Measurements from ENCODE around the gene CD38. TPM values are rescaled to one million over a fixed set of nuclear protein-coding genes. Genes with fewer than 3 reads are reported as not detected.
"Not testable (repeated sequence)": the region's sequence is repeated elsewhere in the genome, so short reads cannot be mapped to it uniquely, and the experiment has no call there.

CD38 gene
- total and polyA plus RNA-seq, 8 donors: 0.99 to 38.4 (median 1.7) TPM

DNA sequence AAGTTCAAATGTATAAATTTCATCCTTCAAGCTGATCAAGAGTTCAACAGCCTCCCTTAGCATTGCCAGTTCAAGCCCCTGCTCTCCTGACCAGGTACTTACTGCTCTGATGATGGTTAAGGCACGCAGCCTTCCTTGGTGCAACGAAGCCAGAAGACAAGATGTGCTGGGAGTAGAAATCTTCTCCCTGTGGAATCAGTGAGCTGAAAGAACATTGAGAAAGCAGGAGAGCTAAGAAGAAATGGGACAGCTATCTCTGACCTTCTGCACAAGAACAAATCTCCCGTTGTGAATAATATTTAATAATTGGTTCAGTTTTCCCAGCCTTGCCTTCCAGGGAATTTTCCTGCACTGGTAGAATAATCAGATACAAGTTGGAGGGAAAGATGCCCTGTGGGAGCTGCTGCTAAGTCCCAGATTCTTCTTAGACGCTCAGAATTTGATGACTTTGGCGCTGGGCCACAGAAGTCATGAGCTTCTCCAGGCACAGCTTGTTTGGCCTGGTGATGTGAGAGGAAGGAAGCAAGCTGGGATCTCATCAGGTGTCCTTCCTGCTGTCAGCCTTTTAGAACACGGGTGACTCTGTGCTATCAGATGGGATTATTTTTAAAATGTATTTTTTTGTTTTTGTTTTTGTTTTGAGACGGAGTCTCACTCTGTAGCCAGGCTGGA is 77.8 kb downstream of the CD38 start:
- H3K4me3 ChIP-seq: no peak overlapping the region
- intact Hi-C loops (cut with DNase I): no loop called here
- no peaks in the 10 kb centered on the region for H3K36me3 ChIP-seq
- ATAC-seq (no peak), DNase-seq (peak in 2 of 4 donors; percentile 10 to 28)
- TF ChIP-seq, protein P1, sequence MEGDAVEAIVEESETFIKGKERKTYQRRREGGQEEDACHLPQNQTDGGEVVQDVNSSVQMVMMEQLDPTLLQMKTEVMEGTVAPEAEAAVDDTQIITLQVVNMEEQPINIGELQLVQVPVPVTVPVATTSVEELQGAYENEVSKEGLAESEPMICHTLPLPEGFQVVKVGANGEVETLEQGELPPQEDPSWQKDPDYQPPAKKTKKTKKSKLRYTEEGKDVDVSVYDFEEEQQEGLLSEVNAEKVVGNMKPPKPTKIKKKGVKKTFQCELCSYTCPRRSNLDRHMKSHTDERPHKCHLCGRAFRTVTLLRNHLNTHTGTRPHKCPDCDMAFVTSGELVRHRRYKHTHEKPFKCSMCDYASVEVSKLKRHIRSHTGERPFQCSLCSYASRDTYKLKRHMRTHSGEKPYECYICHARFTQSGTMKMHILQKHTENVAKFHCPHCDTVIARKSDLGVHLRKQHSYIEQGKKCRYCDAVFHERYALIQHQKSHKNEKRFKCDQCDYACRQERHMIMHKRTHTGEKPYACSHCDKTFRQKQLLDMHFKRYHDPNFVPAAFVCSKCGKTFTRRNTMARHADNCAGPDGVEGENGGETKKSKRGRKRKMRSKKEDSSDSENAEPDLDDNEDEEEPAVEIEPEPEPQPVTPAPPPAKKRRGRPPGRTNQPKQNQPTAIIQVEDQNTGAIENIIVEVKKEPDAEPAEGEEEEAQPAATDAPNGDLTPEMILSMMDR (IDR thresholded peaks at IDR 0.05): no peak
- no peak overlapping the region for H3K27ac ChIP-seq
- no peaks in the 10 kb centered on the region for H3K4me1 ChIP-seq
- H3K9me3 ChIP-seq: no peaks in the 10 kb centered on the region
- no peaks in the 10 kb centered on the region for H3K27me3 ChIP-seq

DNA sequence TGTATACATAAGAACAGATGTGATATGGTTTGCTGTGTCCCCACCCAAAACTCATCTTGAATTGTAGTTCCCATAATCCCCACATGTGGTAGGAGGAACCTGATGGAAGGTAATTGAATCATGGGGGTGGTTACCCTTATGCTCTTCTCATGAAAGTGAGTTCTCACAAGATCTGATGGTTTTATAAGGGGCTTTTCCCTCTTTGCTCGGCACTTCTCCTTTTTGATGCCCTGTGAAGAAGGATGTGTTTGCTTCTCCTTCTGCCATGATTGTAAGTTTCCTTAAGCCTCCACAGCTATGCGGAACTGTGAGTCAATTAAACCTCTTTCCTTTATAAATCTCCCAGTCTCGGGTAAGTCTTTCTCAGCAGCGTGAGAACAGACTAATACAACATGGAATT is 83.1 kb downstream of the CD38 start:
- DNase-seq; H3K9me3 ChIP-seq; H3K4me3 ChIP-seq; H3K27ac ChIP-seq; H3K27me3 ChIP-seq; intact Hi-C loops (cut with DNase I); H3K36me3 ChIP-seq; H3K4me1 ChIP-seq; ATAC-seq: not testable (repeated sequence)

DNA sequence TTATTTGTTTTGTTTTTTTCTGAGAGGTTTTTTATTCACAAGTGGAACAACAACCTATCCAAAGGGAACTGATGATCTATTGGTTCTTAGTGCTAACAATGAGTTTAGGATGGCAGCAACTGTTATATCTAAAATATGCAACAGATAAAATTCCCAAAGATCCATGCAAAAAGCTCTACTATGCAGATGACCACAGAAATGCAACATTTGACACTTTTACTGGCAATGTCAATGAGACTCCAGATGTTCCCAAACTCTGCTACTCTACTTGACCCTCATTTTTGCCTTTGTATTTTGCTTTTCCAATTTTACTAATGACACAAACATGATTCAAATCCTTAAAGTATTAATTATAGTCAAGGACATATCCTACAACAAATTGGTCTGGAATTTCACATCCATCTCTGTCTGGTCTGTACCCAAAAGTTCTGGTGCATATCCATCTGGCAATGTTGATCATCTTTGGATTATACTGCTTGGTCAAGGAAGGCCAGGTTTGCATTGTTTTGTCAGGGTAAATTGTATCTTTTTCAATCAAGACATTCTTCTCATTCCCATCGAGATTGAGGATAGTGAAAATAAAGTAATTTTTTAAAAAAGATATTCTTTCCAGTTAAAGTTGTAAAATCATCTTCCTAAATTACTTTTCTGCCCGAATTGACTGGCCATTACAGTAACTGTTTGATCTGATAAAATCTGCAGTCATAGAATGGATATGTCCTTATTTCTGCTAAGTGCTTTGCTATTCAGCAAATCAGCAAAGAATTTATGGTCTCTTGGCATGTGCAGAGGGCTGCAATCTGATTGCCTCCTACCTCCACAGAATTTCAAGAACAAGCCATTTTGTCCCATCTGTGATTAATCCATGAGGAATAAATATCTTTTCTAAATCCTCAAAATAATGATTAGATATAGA is 86.8 kb downstream of the CD38 start:
- Histone ChIP-seq H3K27ac (no peak overlapping the region), H3K9me3 (no peaks in the 10 kb centered on the region), H3K36me3 (no peaks in the 10 kb centered on the region), H3K4me3 (no peak overlapping the region), H3K27me3 (no peaks in the 10 kb centered on the region), H3K4me1 (no peaks in the 10 kb centered on the region)
- intact Hi-C loops (cut with DNase I): no loop called here
- DNase-seq (no peak), ATAC-seq (no peak)
- TF ChIP-seq, protein P1 (IDR thresholded peaks at IDR 0.05): no peak

DNA sequence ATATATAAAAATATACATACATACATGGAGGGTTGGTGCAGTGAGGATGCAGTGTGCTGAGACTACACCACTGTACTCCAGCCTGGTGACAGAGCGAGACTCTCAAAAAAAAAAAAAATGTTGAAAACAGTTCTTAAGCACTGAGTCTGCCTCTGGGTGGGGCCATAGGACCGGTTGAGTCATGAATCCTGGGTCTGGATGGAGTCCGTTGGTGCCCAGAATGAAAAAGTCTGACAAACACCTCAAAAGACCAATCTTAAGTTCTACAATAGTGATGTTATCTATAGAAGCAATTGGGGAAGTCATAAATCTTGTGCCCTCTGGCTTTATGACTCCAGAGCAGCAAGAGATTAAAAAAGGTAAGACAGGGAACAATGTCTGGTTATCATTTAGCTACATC is 90.0 kb downstream of the CD38 start:
- TF ChIP-seq, protein P1 (IDR thresholded peaks at IDR 0.05): no peak
- Histone ChIP-seq H3K9me3 (no peaks in the 10 kb centered on the region), H3K4me1 (no peaks in the 10 kb centered on the region), H3K36me3 (no peaks in the 10 kb centered on the region), H3K4me3 (no peak overlapping the region), H3K27me3 (no peaks in the 10 kb centered on the region), H3K27ac (no peak overlapping the region)
- intact Hi-C loops (cut with DNase I): no loop called here
- DNase-seq: no peak
- ATAC-seq: no peak

DNA sequence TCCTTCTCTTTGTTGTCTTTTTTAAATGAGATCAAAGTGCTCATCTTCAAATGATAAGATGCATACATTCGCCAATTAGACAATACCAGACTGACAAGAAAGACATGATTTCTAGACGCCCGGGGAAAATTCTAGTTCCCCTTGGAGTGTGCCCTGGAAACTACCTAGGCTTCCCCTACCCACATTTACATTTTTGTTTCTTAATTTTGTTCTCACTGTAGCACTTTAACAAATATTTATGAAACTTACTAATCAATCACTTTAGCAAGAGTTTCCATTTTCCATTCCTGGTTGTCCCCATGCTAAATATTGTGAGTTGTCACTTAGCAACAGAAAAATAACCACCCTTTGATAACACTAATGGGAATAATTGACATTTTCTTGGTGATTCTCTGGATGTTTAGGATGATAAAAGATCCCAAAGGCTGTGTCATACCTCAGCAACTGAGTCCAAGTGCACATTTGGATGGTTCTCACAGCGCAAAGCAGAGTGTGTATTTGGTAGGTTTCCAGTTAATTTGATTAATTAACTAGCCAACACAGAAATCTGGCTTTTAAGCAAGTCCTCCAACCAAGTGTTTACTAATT is 90.8 kb downstream of the CD38 start:
- Histone ChIP-seq H3K36me3 (no peaks in the 10 kb centered on the region), H3K27me3 (no peaks in the 10 kb centered on the region), H3K9me3 (no peaks in the 10 kb centered on the region), H3K4me1 (no peaks in the 10 kb centered on the region), H3K4me3 (no peak overlapping the region), H3K27ac (no peak overlapping the region)
- ATAC-seq (no peak), DNase-seq (no peak)
- intact Hi-C loops (cut with DNase I): no loop called here
- TF ChIP-seq, protein P1 (IDR thresholded peaks at IDR 0.05): no peak

Data from left lung (tissue), 10 donors.